K562 (cell line): ENCODE results near the gene GALK2. TPM values are rescaled to one million over a fixed set of nuclear protein-coding genes. Genes with fewer than 3 reads are reported as not detected.

Experiments
- ATAC-seq: fragments of 200-7000 bp; cut with Tn5 transposase; 3 replicates; pipeline ENCODE4 v1.9.1; 2020; ENCODE audit warnings: moderate library complexity
- BruUV-seq: library from RNA; stranded (reverse); fragments of 400-500 nt; replicated peaks from 2 replicates; lab custom pipeline; 2021; lab: Mats Ljungman, UMichigan
- CTCF ChIA-PET: fragments of 300-600 bp; formaldehyde crosslinking; extraction: SDS; loops from one replicate; lab custom pipeline; 2021; ENCODE audit warnings: low intra/inter-chr PET ratio; lab: Yijun Ruan, JAX
- POLR2A ChIA-PET: fragments of 300-600, 350-650 bp; sonication (Branson Sonifier 250); formaldehyde crosslinking; extraction: SDS; loops from one replicate; lab custom pipeline; 2021; ENCODE audit warnings: antibody characterized with exemption, inconsistent platforms; lab: Yijun Ruan, JAX
- DNase-seq, 4 experiments: peaks; one replicate each; pipeline versions ENCODE4 v3.0.0 to v3.0.0-alpha.2; 2011 to 2018; ENCODE audit warnings: low spot score in 3 of 4, mixed read lengths in 3 of 4; ENCODE audit errors: extremely low read depth in 1 of 4
- FAIRE-seq: peaks from 2 replicates; lab custom pipeline; 2011; peaks lifted over from hg19 to GRCh38; lab: Jason Lieb, UNC
- H2AFZ ChIP-seq: 2 replicates; pipeline ENCODE4 v1.6.0; 2011; ENCODE audit warnings: low read depth, low read length, control low read depth, inconsistent platforms
- H3K27ac ChIP-seq: fragments of 200-600 bp; 3 replicates; pipeline ENCODE4 v1.8.0; 2011; ENCODE audit warnings: low read depth, mild to moderate bottlenecking, control low read depth, inconsistent platforms, low read length, moderate library complexity, mixed read lengths; ENCODE audit errors: extremely low read depth
- H3K27me3 ChIP-seq, 2 experiments: fragments of 300-600 bp in 1 of 2; 2 replicates in 1 of 2; 3 replicates in 1 of 2; pipeline versions ENCODE4 v1.6.0 to v1.8.0; 2011; ENCODE audit warnings: inconsistent platforms in 2 of 2, low read length in 2 of 2, mild to moderate bottlenecking in 1 of 2, mixed read lengths in 1 of 2, moderate library complexity in 1 of 2; ENCODE audit not compliant: control insufficient read depth in 2 of 2, insufficient read depth in 2 of 2
- H3K36me3 ChIP-seq: fragments of 300-600 bp; 3 replicates; pipeline ENCODE4 v1.8.0; 2011; ENCODE audit warnings: mild to moderate bottlenecking, low read length, inconsistent platforms; ENCODE audit not compliant: control insufficient read depth, insufficient read depth
- H3K4me1 ChIP-seq, 2 experiments: fragments of 200-600 bp in 1 of 2; replicated peaks in 1 of 2; 2 replicates in 1 of 2; 3 replicates in 1 of 2; pipeline versions ENCODE4 v1.5.1 to v1.8.0; 2011; ENCODE audit warnings: inconsistent platforms in 2 of 2, low read length in 2 of 2, mild to moderate bottlenecking in 1 of 2, mixed read lengths in 1 of 2, moderate library complexity in 1 of 2; ENCODE audit not compliant: control insufficient read depth in 2 of 2, insufficient read depth in 2 of 2
- H3K4me2 ChIP-seq: 2 replicates; pipeline ENCODE4 v1.6.1; 2011; ENCODE audit warnings: low read length, control low read depth, inconsistent platforms, mixed read lengths; ENCODE audit not compliant: insufficient read depth
- H3K4me3 ChIP-seq: fragments of 200-600 bp; sonication (generic), shearing (Covaris generic); 2 replicates; pipeline ENCODE4 v1.5.1; 2016; ENCODE audit warnings: control low read depth, inconsistent platforms
- H3K79me2 ChIP-seq: fragments of 200-600 bp; 3 replicates; pipeline ENCODE4 v1.8.0; 2011; ENCODE audit warnings: low read length, inconsistent platforms; ENCODE audit not compliant: control insufficient read depth, insufficient read depth
- H3K9ac ChIP-seq, 2 experiments: 2 replicates each; pipeline versions ENCODE4 v1.6.0 to v1.6.1; 2011; ENCODE audit warnings: low read depth in 2 of 2, low read length in 2 of 2, control low read depth in 1 of 2, inconsistent platforms in 1 of 2, mild to moderate bottlenecking in 1 of 2, mixed read lengths in 1 of 2; ENCODE audit not compliant: insufficient read depth in 1 of 2
- H3K9me1 ChIP-seq: one replicate; pipeline ENCODE4 v1.6.0; 2011; ENCODE audit warnings: inconsistent platforms, mild to moderate bottlenecking, low read length, moderate library complexity; ENCODE audit not compliant: control insufficient read depth, insufficient read depth
- H3K9me3 ChIP-seq: replicated peaks from 2 replicates; pipeline ENCODE4 v1.5.1; 2011; ENCODE audit warnings: low read depth, low read length, inconsistent platforms; ENCODE audit not compliant: control insufficient read depth, insufficient read depth
- H4K20me1 ChIP-seq: replicated peaks from 2 replicates; pipeline ENCODE4 v1.6.1; 2011; ENCODE audit warnings: low read length, inconsistent platforms, mixed read lengths; ENCODE audit not compliant: control insufficient read depth, insufficient read depth
- CBFB ChIP-seq: sonication (generic); formaldehyde crosslinking; IDR thresholded peaks from 2 replicates; pipeline ENCODE4 v1.4.0; 2020; ENCODE audit warnings: mild to moderate bottlenecking, missing genetic modification reagents
- CC2D1A ChIP-seq: fragments of 450-650 bp; IDR thresholded peaks from 2 replicates; pipeline ENCODE4 v1.6.1; 2017; ENCODE audit warnings: mild to moderate bottlenecking
- CEBPB ChIP-seq: fragments of 450-650 bp; IDR thresholded peaks from 2 replicates; pipeline ENCODE4 v1.6.1; 2016; ENCODE audit warnings: missing genetic modification characterization, missing compliant biosample characterization
- DDX20 ChIP-seq: fragments of 450-650 bp; IDR thresholded peaks from 2 replicates; pipeline ENCODE4 v1.6.1; 2016; ENCODE audit warnings: missing genetic modification characterization, low read depth, mild to moderate bottlenecking, missing compliant biosample characterization, moderate library complexity
- HMG20A ChIP-seq: fragments of 450-650 bp; formaldehyde crosslinking; conservative IDR thresholded peaks from 2 replicates; pipeline ENCODE4 v1.4.0; 2020; ENCODE audit warnings: mild to moderate bottlenecking, mixed read lengths
- KHSRP ChIP-seq: fragments of 450-650 bp; IDR thresholded peaks from 2 replicates; pipeline ENCODE4 v1.6.1; 2017
- MBD2 ChIP-seq: sonication (generic); IDR thresholded peaks from 2 replicates; pipeline ENCODE4 v1.6.1; 2016; ENCODE audit warnings: low read depth, borderline replicate concordance
- NUFIP1 ChIP-seq: fragments of 450-650 bp; IDR thresholded peaks from 2 replicates; pipeline ENCODE4 v1.6.1; 2018; ENCODE audit not compliant: partially characterized antibody
- RBM17 ChIP-seq: fragments of 200-400 bp; formaldehyde crosslinking; IDR thresholded peaks from 2 replicates; pipeline ENCODE4 v1.6.1; 2017; ENCODE audit warnings: low read depth, mild to moderate bottlenecking, low read length, borderline replicate concordance
- RHOXF2B ChIP-seq: fragments of 250-450 bp; sonication (Bioruptor Pico); conservative IDR thresholded peaks from 2 replicates; pipeline ENCODE4 v1.5.1; 2021
- SMARCA4 ChIP-seq: fragments of 450-650 bp; IDR thresholded peaks from 2 replicates; pipeline ENCODE4 v1.6.1; 2016
- SMARCB1 ChIP-seq: IDR thresholded peaks from 2 replicates; pipeline ENCODE4 v1.6.1; 2011; ENCODE audit warnings: improper control_type of control experiment, low read depth; ENCODE audit not compliant: insufficient read length
- TCFL5 ChIP-seq: fragments of 250-450 bp; sonication (Bioruptor Pico); conservative IDR thresholded peaks from 2 replicates; pipeline ENCODE4 v1.6.1; 2021; ENCODE audit warnings: mild to moderate bottlenecking, moderate library complexity, matching md5 sums
- TGIF2 ChIP-seq: sonication (generic); formaldehyde crosslinking; IDR thresholded peaks from 2 replicates; pipeline ENCODE4 v1.8.1; 2022; ENCODE audit warnings: mild to moderate bottlenecking, missing genetic modification reagents, moderate library complexity
- ZFPM2 ChIP-seq: fragments of 250-450 bp; sonication (Bioruptor Pico); IDR thresholded peaks from 2 replicates; pipeline ENCODE4 v1.5.1; 2022; ENCODE audit warnings: mild to moderate bottlenecking
- ZNF282 ChIP-seq: sonication (generic); formaldehyde crosslinking; IDR thresholded peaks from 2 replicates; pipeline ENCODE4 v1.8.1; 2023; ENCODE audit warnings: missing genetic modification reagents
- ZNF76 ChIP-seq: fragments of 250-450 bp; sonication (Bioruptor Pico); IDR thresholded peaks from 2 replicates; pipeline ENCODE4 v1.4.0; 2020; ENCODE audit warnings: mild to moderate bottlenecking, moderate library complexity, borderline replicate concordance
- in situ Hi-C: fragments of 300-500 bp; cut with MboI; formaldehyde crosslinking; loops from 4 replicates; pipeline ENCODE4 v1.15.0; 2018; ENCODE audit warnings: inconsistent platforms, mixed read lengths
- intact Hi-C: fragments of 100-400 bp; cut with micrococcal nuclease; formaldehyde crosslinking; loops from 2 replicates; pipeline ENCODE4 v1.14.2; 2022
- polyA plus RNA-seq, 8 experiments: library from polyadenylated mRNA; depleted of rRNA in 4 of 8; stranded (reverse) in 5 of 8; unstranded in 3 of 8; fragments of >200 nt; fragmentation: Nextera tagmentation in 2 of 8; fragmentation: Illumina TruSeq in 1 of 8; extraction: Ambion mirVana in 2 of 8; extraction: Trizol in 1 of 8; gene quantifications; 2 replicates each; pipeline versions ENCODE4 v1.2.1 to v1.2.3, GENCODE V29; 2011 to 2014; ENCODE audit warnings: inconsistent platforms in 1 of 8, missing spikeins in 1 of 8
- total RNA-seq, 7 experiments: library from RNA; depleted of rRNA in 6 of 7; stranded (reverse); fragments of >200 nt in 6 of 7; fragmentation: Illumina TruSeq in 2 of 7; extraction: Trizol in 2 of 7; gene quantifications; 2 replicates each; pipeline versions ENCODE4 v1.2.1 to v1.2.3, GENCODE V29; 2011 to 2021; ENCODE audit warnings: low replicate concordance in 1 of 7
- TF ChIP-seq, protein P1 (sequence below), 2 experiments: fragments of 450-650 bp in 1 of 2; sonication (generic) in 1 of 2; formaldehyde crosslinking; conservative IDR thresholded peaks; 2 replicates each; pipeline versions ENCODE4 v1.4.0 to v1.8.1; 2020 to 2022; ENCODE audit warnings: mild to moderate bottlenecking in 1 of 2, missing genetic modification reagents in 1 of 2

Gene GALK2
- total and polyA plus RNA-seq, 9 of the 15 experiments (the other 6 are each of a cell fraction or from before 2014, with no cell fraction given) = 32.8 to 82.0 (median 54.4) TPM

DNA sequence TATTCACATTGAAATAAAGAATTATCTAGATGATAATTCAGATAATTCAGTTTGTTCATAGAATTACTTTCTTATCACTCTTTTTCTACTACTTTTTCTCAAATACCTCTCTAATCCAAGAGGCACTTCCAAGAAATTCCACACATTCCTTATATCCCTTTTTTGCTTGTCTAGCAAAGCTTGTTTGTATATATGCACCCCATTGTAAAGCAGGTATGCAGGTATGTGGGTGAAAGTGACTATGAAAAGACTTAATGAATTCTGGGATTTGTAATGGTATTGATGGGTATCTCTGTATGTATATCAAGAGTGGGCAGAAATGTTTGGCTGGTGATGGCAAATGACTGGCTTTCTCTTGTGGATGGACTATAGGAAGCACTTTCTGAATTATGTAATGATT lies 158.9 kb downstream of the GALK2 start:
- H4K20me1 ChIP-seq = no peaks in the 10 kb centered on the region
- FAIRE-seq = no peak
- no peak overlapping the region for H3K27ac ChIP-seq
- no peaks in the 10 kb centered on the region for H3K9me1 ChIP-seq
- intact Hi-C loops (no loop called here), in situ Hi-C loops (no loop called here)
- H2AFZ ChIP-seq = no peak overlapping the region
- no peaks in the 10 kb centered on the region for H3K9me3 ChIP-seq
- CTCF ChIA-PET = interaction anchor here (0.5 kb wide), 1 partner anchor 20 kb away, joined by 3 read pairs; no protein-coding TSS in a partner anchor
- no TSS peak for BruUV-seq
- ATAC-seq = no peak
- no peaks in the 10 kb centered on the region for H3K79me2 ChIP-seq
- peaks cover 24% of the 10 kb centered on the region; the same call in 2 of the 3 replicates for H3K36me3 ChIP-seq
- TF ChIP-seq MBD2 (no peak), RBM17 (no peak), NUFIP1 (no peak), CC2D1A (no peak), ZFPM2 (CRISPR knock-in tag) (no peak), TCFL5 (CRISPR knock-in tag) (no peak), DDX20 (no peak), HMG20A (CRISPR knock-in tag) (no peak), RHOXF2B (CRISPR knock-in tag) (no peak), SMARCB1 (no peak), ZNF76 (CRISPR knock-in tag) (no peak), CEBPB (no peak), KHSRP (no peak), ZNF282 (CRISPR knock-in tag) (no peak), TGIF2 (no peak), SMARCA4 (no peak), CBFB (CRISPR knock-in tag) (no peak)
- TF ChIP-seq, protein P1, sequence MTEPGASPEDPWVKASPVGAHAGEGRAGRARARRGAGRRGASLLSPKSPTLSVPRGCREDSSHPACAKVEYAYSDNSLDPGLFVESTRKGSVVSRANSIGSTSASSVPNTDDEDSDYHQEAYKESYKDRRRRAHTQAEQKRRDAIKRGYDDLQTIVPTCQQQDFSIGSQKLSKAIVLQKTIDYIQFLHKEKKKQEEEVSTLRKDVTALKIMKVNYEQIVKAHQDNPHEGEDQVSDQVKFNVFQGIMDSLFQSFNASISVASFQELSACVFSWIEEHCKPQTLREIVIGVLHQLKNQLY (CRISPR knock-in tag; conservative IDR thresholded peaks at IDR 0.05) = no peak
- H3K9ac ChIP-seq = no peak overlapping the region
- no peaks in the 10 kb centered on the region for H3K4me1 ChIP-seq
- H3K4me2 ChIP-seq = no peak overlapping the region
- no peak for DNase-seq
- no peaks in the 10 kb centered on the region for H3K27me3 ChIP-seq
- no peak overlapping the region for H3K4me3 ChIP-seq
- POLR2A ChIA-PET = interaction anchor here (0.7 kb wide), 1 partner anchor 17 kb away, joined by 3 read pairs; no protein-coding TSS in a partner anchor
